K562 (cell line): Measurements from ENCODE around the gene CCDC9. TPM values are rescaled to one million over a fixed set of nuclear protein-coding genes. Genes with fewer than 3 reads are reported as not detected.

Experiments used
- BACH1 ChIP-seq: fragments of 200-800 bp; sonication (Bioruptor generic); IDR thresholded peaks from 2 replicates; pipeline ENCODE4 v1.6.1; 2016; ENCODE audit warnings: missing genetic modification characterization, missing compliant biosample characterization
- HMG20A ChIP-seq: fragments of 450-650 bp; formaldehyde crosslinking; conservative IDR thresholded peaks from 2 replicates; pipeline ENCODE4 v1.4.0; 2020; ENCODE audit warnings: mild to moderate bottlenecking, mixed read lengths
- HNRNPUL1 ChIP-seq: fragments of 200-400 bp; formaldehyde crosslinking; IDR thresholded peaks from 2 replicates; pipeline ENCODE4 v1.6.1; 2017; ENCODE audit warnings: low read length
- KDM1A ChIP-seq, 2 experiments: fragments of 450-650 bp; IDR thresholded peaks; 2 replicates each; pipeline ENCODE4 v1.6.1; 2016; ENCODE audit warnings: mild to moderate bottlenecking in 2 of 2
- MAFF ChIP-seq: IDR thresholded peaks from 2 replicates; pipeline ENCODE4 v1.6.1; 2012; ENCODE audit warnings: low read length, improper control_type of control experiment
- NBN ChIP-seq: fragments of 450-650 bp; IDR thresholded peaks from 2 replicates; pipeline ENCODE4 v1.6.1; 2016; ENCODE audit warnings: low read depth, mild to moderate bottlenecking
- RBFOX2 ChIP-seq: fragments of 200-400 bp; formaldehyde crosslinking; IDR thresholded peaks from 2 replicates; pipeline ENCODE4 v1.6.1; 2017; ENCODE audit warnings: low read depth, mild to moderate bottlenecking, low read length, moderate library complexity
- SMARCA5 ChIP-seq: fragments of 450-650 bp; IDR thresholded peaks from 2 replicates; pipeline ENCODE4 v1.6.1; 2016
- TARDBP ChIP-seq: fragments of 450-650 bp; IDR thresholded peaks from 2 replicates; pipeline ENCODE4 v1.6.1; 2016
- ZFP36 ChIP-seq: fragments of 150-350 bp; IDR thresholded peaks from 2 replicates; pipeline ENCODE4 v1.6.1; 2018; ENCODE audit warnings: low read length, low read depth; ENCODE audit not compliant: partially characterized antibody
- ZKSCAN8 ChIP-seq: fragments of 200-800 bp; sonication (Bioruptor generic); IDR thresholded peaks from 2 replicates; pipeline ENCODE4 v1.6.1; 2016; ENCODE audit warnings: missing genetic modification characterization, missing compliant biosample characterization
- ZNF561 ChIP-seq: fragments of 450-650 bp; formaldehyde crosslinking; conservative IDR thresholded peaks from 2 replicates; pipeline ENCODE4 v1.4.0; 2020; ENCODE audit warnings: mild to moderate bottlenecking, moderate library complexity
- polyA plus RNA-seq, 8 experiments: library from polyadenylated mRNA; depleted of rRNA in 4 of 8; stranded (reverse) in 5 of 8; unstranded in 3 of 8; fragments of >200 nt; fragmentation: Nextera tagmentation in 2 of 8; fragmentation: Illumina TruSeq in 1 of 8; extraction: Ambion mirVana in 2 of 8; extraction: Trizol in 1 of 8; gene quantifications; 2 replicates each; pipeline versions ENCODE4 v1.2.1 to v1.2.3, GENCODE V29; 2011 to 2014; ENCODE audit warnings: inconsistent platforms in 1 of 8, missing spikeins in 1 of 8
- total RNA-seq, 7 experiments: library from RNA; depleted of rRNA in 6 of 7; stranded (reverse); fragments of >200 nt in 6 of 7; fragmentation: Illumina TruSeq in 2 of 7; extraction: Trizol in 2 of 7; gene quantifications; 2 replicates each; pipeline versions ENCODE4 v1.2.1 to v1.2.3, GENCODE V29; 2011 to 2021; ENCODE audit warnings: low replicate concordance in 1 of 7
- TF ChIP-seq, protein P1 (sequence below): sonication (generic); formaldehyde crosslinking; IDR thresholded peaks from 2 replicates; pipeline ENCODE4 v1.8.0; 2023; ENCODE audit warnings: missing genetic modification reagents, mild to moderate bottlenecking, borderline replicate concordance
- TF ChIP-seq, protein P2 (sequence below): fragments of 450-650 bp; IDR thresholded peaks from 2 replicates; pipeline ENCODE4 v1.6.1; 2017; ENCODE audit warnings: antibody characterized with exemption, mild to moderate bottlenecking
- TF ChIP-seq, protein P3 (sequence below): fragments of 250-450 bp; sonication (Bioruptor Pico); IDR thresholded peaks from 2 replicates; pipeline ENCODE4 v1.5.0; 2021; ENCODE audit warnings: mild to moderate bottlenecking, borderline replicate concordance
- TF ChIP-seq, protein P4 (sequence below): fragments of 450-650 bp; IDR thresholded peaks from 2 replicates; pipeline ENCODE4 v1.7.0; 2016; ENCODE audit warnings: borderline replicate concordance

CCDC9 gene
- total and polyA plus RNA-seq, 9 of the 15 experiments (the other 6 are each of a cell fraction or from before 2014, with no cell fraction given) = 0.23 to 38.6 (median 8.4) TPM

DNA sequence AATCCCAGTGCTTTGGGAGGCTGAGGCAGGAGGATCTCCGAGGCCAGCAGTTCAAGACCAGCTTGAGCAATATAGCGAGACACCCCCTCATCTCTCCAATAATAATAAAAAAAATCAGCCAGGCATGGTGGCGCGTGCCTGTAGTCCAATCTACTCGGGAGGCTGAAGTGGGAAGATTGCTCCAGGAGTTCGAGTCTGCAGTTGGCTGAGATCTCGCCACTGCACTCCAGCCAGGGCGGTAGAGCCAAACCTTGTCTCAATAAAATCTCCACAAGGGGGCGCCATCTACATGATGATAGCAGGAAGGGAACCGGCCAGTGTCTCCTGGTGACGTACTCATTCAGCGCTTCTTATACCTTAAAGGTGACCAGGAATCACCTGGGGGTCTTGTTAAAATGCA lies 39.7 kb downstream of the CCDC9 start (continued):
- TF ChIP-seq, protein P1, sequence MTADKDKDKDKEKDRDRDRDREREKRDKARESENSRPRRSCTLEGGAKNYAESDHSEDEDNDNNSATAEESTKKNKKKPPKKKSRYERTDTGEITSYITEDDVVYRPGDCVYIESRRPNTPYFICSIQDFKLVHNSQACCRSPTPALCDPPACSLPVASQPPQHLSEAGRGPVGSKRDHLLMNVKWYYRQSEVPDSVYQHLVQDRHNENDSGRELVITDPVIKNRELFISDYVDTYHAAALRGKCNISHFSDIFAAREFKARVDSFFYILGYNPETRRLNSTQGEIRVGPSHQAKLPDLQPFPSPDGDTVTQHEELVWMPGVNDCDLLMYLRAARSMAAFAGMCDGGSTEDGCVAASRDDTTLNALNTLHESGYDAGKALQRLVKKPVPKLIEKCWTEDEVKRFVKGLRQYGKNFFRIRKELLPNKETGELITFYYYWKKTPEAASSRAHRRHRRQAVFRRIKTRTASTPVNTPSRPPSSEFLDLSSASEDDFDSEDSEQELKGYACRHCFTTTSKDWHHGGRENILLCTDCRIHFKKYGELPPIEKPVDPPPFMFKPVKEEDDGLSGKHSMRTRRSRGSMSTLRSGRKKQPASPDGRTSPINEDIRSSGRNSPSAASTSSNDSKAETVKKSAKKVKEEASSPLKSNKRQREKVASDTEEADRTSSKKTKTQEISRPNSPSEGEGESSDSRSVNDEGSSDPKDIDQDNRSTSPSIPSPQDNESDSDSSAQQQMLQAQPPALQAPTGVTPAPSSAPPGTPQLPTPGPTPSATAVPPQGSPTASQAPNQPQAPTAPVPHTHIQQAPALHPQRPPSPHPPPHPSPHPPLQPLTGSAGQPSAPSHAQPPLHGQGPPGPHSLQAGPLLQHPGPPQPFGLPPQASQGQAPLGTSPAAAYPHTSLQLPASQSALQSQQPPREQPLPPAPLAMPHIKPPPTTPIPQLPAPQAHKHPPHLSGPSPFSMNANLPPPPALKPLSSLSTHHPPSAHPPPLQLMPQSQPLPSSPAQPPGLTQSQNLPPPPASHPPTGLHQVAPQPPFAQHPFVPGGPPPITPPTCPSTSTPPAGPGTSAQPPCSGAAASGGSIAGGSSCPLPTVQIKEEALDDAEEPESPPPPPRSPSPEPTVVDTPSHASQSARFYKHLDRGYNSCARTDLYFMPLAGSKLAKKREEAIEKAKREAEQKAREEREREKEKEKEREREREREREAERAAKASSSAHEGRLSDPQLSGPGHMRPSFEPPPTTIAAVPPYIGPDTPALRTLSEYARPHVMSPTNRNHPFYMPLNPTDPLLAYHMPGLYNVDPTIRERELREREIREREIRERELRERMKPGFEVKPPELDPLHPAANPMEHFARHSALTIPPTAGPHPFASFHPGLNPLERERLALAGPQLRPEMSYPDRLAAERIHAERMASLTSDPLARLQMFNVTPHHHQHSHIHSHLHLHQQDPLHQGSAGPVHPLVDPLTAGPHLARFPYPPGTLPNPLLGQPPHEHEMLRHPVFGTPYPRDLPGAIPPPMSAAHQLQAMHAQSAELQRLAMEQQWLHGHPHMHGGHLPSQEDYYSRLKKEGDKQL (CRISPR knock-in tag) = no peak
- TF ChIP-seq TARDBP (no peak), RBFOX2 (no peak), ZNF561 (CRISPR knock-in tag) (no peak), MAFF (no peak), ZFP36 (no peak), KDM1A (IDR thresholded peaks at IDR 0.05) (no peak), ZKSCAN8 (no peak), BACH1 (tag) (no peak), HMG20A (CRISPR knock-in tag) (no peak), SMARCA5 (no peak), HNRNPUL1 (no peak), NBN (no peak)
- TF ChIP-seq, protein P2, sequence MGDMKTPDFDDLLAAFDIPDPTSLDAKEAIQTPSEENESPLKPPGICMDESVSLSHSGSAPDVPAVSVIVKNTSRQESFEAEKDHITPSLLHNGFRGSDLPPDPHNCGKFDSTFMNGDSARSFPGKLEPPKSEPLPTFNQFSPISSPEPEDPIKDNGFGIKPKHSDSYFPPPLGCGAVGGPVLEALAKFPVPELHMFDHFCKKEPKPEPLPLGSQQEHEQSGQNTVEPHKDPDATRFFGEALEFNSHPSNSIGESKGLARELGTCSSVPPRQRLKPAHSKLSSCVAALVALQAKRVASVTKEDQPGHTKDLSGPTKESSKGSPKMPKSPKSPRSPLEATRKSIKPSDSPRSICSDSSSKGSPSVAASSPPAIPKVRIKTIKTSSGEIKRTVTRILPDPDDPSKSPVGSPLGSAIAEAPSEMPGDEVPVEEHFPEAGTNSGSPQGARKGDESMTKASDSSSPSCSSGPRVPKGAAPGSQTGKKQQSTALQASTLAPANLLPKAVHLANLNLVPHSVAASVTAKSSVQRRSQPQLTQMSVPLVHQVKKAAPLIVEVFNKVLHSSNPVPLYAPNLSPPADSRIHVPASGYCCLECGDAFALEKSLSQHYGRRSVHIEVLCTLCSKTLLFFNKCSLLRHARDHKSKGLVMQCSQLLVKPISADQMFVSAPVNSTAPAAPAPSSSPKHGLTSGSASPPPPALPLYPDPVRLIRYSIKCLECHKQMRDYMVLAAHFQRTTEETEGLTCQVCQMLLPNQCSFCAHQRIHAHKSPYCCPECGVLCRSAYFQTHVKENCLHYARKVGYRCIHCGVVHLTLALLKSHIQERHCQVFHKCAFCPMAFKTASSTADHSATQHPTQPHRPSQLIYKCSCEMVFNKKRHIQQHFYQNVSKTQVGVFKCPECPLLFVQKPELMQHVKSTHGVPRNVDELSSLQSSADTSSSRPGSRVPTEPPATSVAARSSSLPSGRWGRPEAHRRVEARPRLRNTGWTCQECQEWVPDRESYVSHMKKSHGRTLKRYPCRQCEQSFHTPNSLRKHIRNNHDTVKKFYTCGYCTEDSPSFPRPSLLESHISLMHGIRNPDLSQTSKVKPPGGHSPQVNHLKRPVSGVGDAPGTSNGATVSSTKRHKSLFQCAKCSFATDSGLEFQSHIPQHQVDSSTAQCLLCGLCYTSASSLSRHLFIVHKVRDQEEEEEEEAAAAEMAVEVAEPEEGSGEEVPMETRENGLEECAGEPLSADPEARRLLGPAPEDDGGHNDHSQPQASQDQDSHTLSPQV = no peak
- TF ChIP-seq, protein P3, sequence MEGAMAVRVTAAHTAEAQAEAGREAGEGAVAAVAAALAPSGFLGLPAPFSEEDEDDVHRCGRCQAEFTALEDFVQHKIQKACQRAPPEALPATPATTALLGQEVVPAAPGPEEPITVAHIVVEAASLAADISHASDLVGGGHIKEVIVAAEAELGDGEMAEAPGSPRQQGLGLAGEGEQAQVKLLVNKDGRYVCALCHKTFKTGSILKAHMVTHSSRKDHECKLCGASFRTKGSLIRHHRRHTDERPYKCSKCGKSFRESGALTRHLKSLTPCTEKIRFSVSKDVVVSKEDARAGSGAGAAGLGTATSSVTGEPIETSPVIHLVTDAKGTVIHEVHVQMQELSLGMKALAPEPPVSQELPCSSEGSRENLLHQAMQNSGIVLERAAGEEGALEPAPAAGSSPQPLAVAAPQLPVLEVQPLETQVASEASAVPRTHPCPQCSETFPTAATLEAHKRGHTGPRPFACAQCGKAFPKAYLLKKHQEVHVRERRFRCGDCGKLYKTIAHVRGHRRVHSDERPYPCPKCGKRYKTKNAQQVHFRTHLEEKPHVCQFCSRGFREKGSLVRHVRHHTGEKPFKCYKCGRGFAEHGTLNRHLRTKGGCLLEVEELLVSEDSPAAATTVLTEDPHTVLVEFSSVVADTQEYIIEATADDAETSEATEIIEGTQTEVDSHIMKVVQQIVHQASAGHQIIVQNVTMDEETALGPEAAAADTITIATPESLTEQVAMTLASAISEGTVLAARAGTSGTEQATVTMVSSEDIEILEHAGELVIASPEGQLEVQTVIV (CRISPR knock-in tag) = no peak
- TF ChIP-seq, protein P4, sequence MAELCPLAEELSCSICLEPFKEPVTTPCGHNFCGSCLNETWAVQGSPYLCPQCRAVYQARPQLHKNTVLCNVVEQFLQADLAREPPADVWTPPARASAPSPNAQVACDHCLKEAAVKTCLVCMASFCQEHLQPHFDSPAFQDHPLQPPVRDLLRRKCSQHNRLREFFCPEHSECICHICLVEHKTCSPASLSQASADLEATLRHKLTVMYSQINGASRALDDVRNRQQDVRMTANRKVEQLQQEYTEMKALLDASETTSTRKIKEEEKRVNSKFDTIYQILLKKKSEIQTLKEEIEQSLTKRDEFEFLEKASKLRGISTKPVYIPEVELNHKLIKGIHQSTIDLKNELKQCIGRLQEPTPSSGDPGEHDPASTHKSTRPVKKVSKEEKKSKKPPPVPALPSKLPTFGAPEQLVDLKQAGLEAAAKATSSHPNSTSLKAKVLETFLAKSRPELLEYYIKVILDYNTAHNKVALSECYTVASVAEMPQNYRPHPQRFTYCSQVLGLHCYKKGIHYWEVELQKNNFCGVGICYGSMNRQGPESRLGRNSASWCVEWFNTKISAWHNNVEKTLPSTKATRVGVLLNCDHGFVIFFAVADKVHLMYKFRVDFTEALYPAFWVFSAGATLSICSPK = no peak
